HG03039 (cell line): Measurements from ENCODE around the gene INHBE.
A peak's percentile ranks its signal among the peaks of the same experiment; 100 is the strongest.

Experiments used
- ATAC-seq: cut with Tn5 transposase; IDR thresholded peaks from one replicate; pipeline ENCODE4 v1.9.1; 2021; ENCODE audit warnings: mild to moderate bottlenecking, moderate library complexity; ENCODE audit not compliant: unreplicated experiment

Gene INHBE

GRCh38 chr12:57474862-57475261 lies 19.8 kb downstream of the INHBE start:
- ATAC-seq: no peak

- ATAC-seq: no peak
Measured at GRCh38 chr12:57475271-57476161, 20.4 kb downstream of the INHBE start.

- ATAC-seq: no peak
Measured at GRCh38 chr12:57476162-57476992, 21.3 kb downstream of the INHBE start.

GRCh38 chr12:57476993-57477709 lies 22.0 kb downstream of the INHBE start:
- ATAC-seq: no peak

- ATAC-seq: no peak
Measured at GRCh38 chr12:57477710-57478681, 22.9 kb downstream of the INHBE start.

GRCh38 chr12:57479043-57479375 lies 23.9 kb downstream of the INHBE start:
- no peak for ATAC-seq

- ATAC-seq: no peak
Measured at GRCh38 chr12:57479376-57480115, 24.4 kb downstream of the INHBE start, which contains the start of gene ARHGAP9. TSS of gene ARHGAP9 (minus strand) at chr12:57479866. CDS start at chr12:57479406, 460 bp downstream.

- no peak for ATAC-seq
Measured at GRCh38 chr12:57481671-57482070, 26.6 kb downstream of the INHBE start.

- ATAC-seq: no peak
Measured at GRCh38 chr12:57483466-57483865, 28.4 kb downstream of the INHBE start.

- no peak for ATAC-seq
Measured at GRCh38 chr12:57485695-57486094, 30.6 kb downstream of the INHBE start.

GRCh38 chr12:57487055-57487596 lies 32.0 kb downstream of the INHBE start:
- no peak for ATAC-seq

GRCh38 chr12:57487597-57488401 lies 32.7 kb downstream of the INHBE start, which contains the start of gene MARS1:
TSS of gene MARS1 (plus strand) at chr12:57488068. CDS start at chr12:57488091, 23 bp downstream.
- peak; percentile 95 for ATAC-seq

- no peak for ATAC-seq
Measured at GRCh38 chr12:57488402-57489156, 33.5 kb downstream of the INHBE start.

GRCh38 chr12:57489157-57489641 lies 34.1 kb downstream of the INHBE start:
- no peak for ATAC-seq

GRCh38 chr12:57490126-57490525 lies 35.0 kb downstream of the INHBE start:
- ATAC-seq: no peak

- no peak for ATAC-seq
Measured at GRCh38 chr12:57491393-57492280, 36.5 kb downstream of the INHBE start.
